Activated naive CD4-positive, alpha-beta T cell (primary cell): ENCODE results near the gene IGSF10.

Experiments used
- DNase-seq, 4 experiments: peaks; one replicate each; lab custom pipeline; 2025; lab: John Stamatoyannopoulos, UW

Gene IGSF10

DNA sequence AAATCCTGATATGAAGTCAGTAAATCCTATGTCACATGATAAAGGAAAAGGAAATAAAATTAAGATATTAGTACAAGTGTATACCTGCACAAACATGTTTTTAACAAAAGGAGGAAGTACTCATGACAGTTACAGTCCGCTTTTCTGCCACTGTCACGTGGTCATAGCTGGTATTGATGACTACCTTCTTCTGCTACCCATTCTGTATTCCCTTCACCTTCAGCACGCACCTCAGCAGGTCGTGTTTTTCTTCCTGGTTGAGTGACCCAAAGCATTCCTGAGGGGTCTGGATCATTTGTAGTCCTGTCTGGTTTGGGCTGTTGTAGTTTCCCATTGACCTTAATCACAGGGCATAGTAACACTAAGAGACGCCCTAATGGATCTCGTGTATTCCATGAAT lies 41.1 kb downstream of the IGSF10 start:
- DNase-seq, result no peak

GRCh38 chr3:151415289-151415688 lies 45.6 kb downstream of the IGSF10 start:
- DNase-seq, result no peak

DNA sequence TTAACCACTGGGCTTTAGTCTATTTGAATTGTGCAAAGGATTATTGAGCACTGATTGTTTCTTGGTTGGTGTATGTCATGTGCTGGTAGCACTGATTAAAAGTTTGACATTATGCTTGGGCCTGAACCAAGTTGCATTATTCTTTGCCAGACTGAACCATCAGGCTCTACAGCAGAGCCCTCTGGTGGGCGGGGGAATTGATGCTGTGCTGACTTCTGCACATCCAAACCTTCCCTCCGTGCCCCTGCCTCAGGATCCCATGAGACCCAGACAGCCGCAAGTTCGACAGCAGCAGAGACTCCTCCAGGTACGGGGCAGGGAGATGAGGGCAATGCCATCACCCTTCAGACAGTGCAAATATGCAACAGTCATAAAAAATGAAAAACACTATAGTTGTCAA lies 47.9 kb downstream of the IGSF10 start:
- no peak for DNase-seq
